Ovary (tissue), 9 donors: Measurements from ENCODE around the gene FFAR4. TPM values are rescaled to one million over a fixed set of nuclear protein-coding genes. Genes with fewer than 3 reads are reported as not detected.
"Not testable (repeated sequence)": the region's sequence is repeated elsewhere in the genome, so short reads cannot be mapped to it uniquely, and the experiment has no call there.

ENCODE experiments used
- DNase-seq, 5 donors: peaks; one replicate each; pipeline ENCODE4 v3.0.0-alpha.2; 2019 to 2020
- H3K27ac ChIP-seq, 2 donors: fragments of 200-600 bp; one replicate each; pipeline versions ENCODE4 v1.5.1 to v1.8.0; 2019 to 2022
- H3K27me3 ChIP-seq: fragments of 200-600 bp; one replicate; pipeline ENCODE4 v1.8.0; 2022
- H3K36me3 ChIP-seq: fragments of 200-600 bp; sonication (generic); one replicate; pipeline ENCODE4 v1.5.1; 2019
- H3K4me1 ChIP-seq: one replicate; pipeline ENCODE4 v1.8.1; 2013; ENCODE audit warnings: mild to moderate bottlenecking, moderate library complexity; ENCODE audit not compliant: insufficient read depth
- H3K4me3 ChIP-seq: fragments of 200-600 bp; sonication (generic); one replicate; pipeline ENCODE4 v1.5.1; 2017
- H3K9me3 ChIP-seq, 2 donors: fragments of 200-600 bp in 1 of 2; sonication (generic) in 1 of 2; one replicate each; pipeline versions ENCODE4 v1.5.1 to v1.8.1; 2013 to 2019; ENCODE audit warnings: mild to moderate bottlenecking in 1 of 2, moderate library complexity in 1 of 2
- CTCF ChIP-seq, 3 donors: fragments of 450-650 bp in 2 of 3; fragments of 200-600 bp in 1 of 3; IDR thresholded peaks; one replicate each; pipeline versions ENCODE4 v1.5.1 to v1.8.0; 2016 to 2022; ENCODE audit warnings: antibody characterized with exemption in 3 of 3, mild to moderate bottlenecking in 1 of 3
- EP300 ChIP-seq: sonication (generic); formaldehyde crosslinking; IDR thresholded peaks from one replicate; pipeline ENCODE4 v1.6.1; 2017; ENCODE audit warnings: antibody characterized with exemption
- POLR2A ChIP-seq: fragments of 450-650 bp; IDR thresholded peaks from one replicate; pipeline ENCODE4 v1.6.1; 2017; ENCODE audit warnings: antibody characterized with exemption, mild to moderate bottlenecking, moderate library complexity
- WGBS, 3 donors: extraction: QIAGEN DNeasy Blood & Tissue Kit in 1 of 3; methylation state at CpG; one replicate each; pipeline versions ENCODE4 v1.1.5 to v1.1.7; 2013 to 2017; 5-methylcytosine and 5-hydroxymethylcytosine counted together
- intact Hi-C, 4 donors: fragments of 100-400 bp; cut with DNase I; formaldehyde crosslinking; loops; one replicate each; pipeline versions ENCODE4 v1.11.0 to v1.15.1; 2022 to 2023
- polyA plus RNA-seq, 2 donors: library from polyadenylated mRNA; stranded (reverse); fragments of 200-250 nt in 1 of 2; fragments of 350-450 nt in 1 of 2; fragmentation: Illumina TruSeq in 1 of 2; extraction: RNeasy Lipid Tissue Mini Kit (QIAGEN cat#74804) in 1 of 2; gene quantifications; one replicate each; pipeline ENCODE4 v1.2.3, GENCODE V29; 2013 to 2014
- total RNA-seq, 7 donors: library from RNA; depleted of rRNA in 2 of 7; stranded (reverse); fragments of >200 nt in 2 of 7; fragmentation: NEBNext Ultra II Directional in 3 of 7; extraction: Animal tissue kit (Norgen Biotek cat#: 25700) in 3 of 7; gene quantifications; one replicate each; pipeline versions ENCODE4 v1.1.0 to v1.2.4, GENCODE V29; 2016 to 2023
- donor health status: DM: no; HTN: no; CAD: no; lungs with moderate emphysema.
- donor health status: DM: no; HTN: no; CAD: no.
- donor health status: Bipolar disorder and iron deficiency.
- donor health status: DM: yes; HTN: yes; CAD: no.
- donor health status: DM: no; HTN: no; CAD: no.
- donor health status: DM: yes; HTN: yes; CAD: no.

The FFAR4 gene
- total and polyA plus RNA-seq, 9 donors = 0.07 to 3.7 (median 0.28) TPM; not detected in 4

GRCh38 chr10:93541402-93542357, 24.8 kb upstream of the FFAR4 start:
- no peak for TF ChIP-seq CTCF (IDR thresholded peaks at IDR 0.05)
- no peak for TF ChIP-seq POLR2A
- no peak for TF ChIP-seq EP300
- no peaks in the 10 kb centered on the region for H3K4me1 ChIP-seq
- 52 to 56% (median 53%) methylated on average over 23 of the region's 23 CpGs for WGBS, 3 donors
- H3K4me3 ChIP-seq = no peak overlapping the region
- DNase-seq = peak in 2 of 5 donors; percentile 33 to 51
- no peaks in the 10 kb centered on the region for H3K36me3 ChIP-seq
- H3K27ac ChIP-seq = no peak overlapping the region
- H3K27me3 ChIP-seq = no peaks in the 10 kb centered on the region
- no peaks in the 10 kb centered on the region for H3K9me3 ChIP-seq
- intact Hi-C loops = no loop called here

GRCh38 chr10:93542358-93542791, 24.1 kb upstream of the FFAR4 start:
- H3K4me3 ChIP-seq = no peak overlapping the region
- WGBS, 3 donors = 1 to 2% (median 2%) methylated on average over 10 of the region's 10 CpGs
- TF ChIP-seq EP300 = no peak
- TF ChIP-seq POLR2A = no peak
- TF ChIP-seq CTCF (IDR thresholded peaks at IDR 0.05) = no peak
- no peaks in the 10 kb centered on the region for H3K27me3 ChIP-seq
- H3K36me3 ChIP-seq = no peaks in the 10 kb centered on the region
- intact Hi-C loops = no loop called here
- no peaks in the 10 kb centered on the region for H3K4me1 ChIP-seq
- DNase-seq = peak in 1 of 5 donors; percentile 45
- H3K27ac ChIP-seq = no peak overlapping the region
- H3K9me3 ChIP-seq = no peaks in the 10 kb centered on the region

- 82 to 94% (median 90%) methylated on average over 8 of the region's 8 CpGs for WGBS, 3 donors
- not testable (repeated sequence) for H3K4me3 ChIP-seq, H3K4me1 ChIP-seq
Measured at GRCh38 chr10:93546995-93547394, 19.5 kb upstream of the FFAR4 start.

GRCh38 chr10:93547522-93547921, 18.9 kb upstream of the FFAR4 start:
- no peaks in the 10 kb centered on the region for H3K9me3 ChIP-seq
- intact Hi-C loops = no loop called here
- TF ChIP-seq CTCF (IDR thresholded peaks at IDR 0.05) (no peak), EP300 (no peak), POLR2A (no peak)

More at GRCh38 chr10:93546995-93547394, 19.5 kb upstream of the FFAR4 start:
- H3K36me3 ChIP-seq, DNase-seq, H3K27ac ChIP-seq, H3K27me3 ChIP-seq, H3K9me3 ChIP-seq, intact Hi-C loops: not testable (repeated sequence)

More at GRCh38 chr10:93547522-93547921, 18.9 kb upstream of the FFAR4 start:
- Histone ChIP-seq H3K36me3 (no peaks in the 10 kb centered on the region), H3K27ac (no peak overlapping the region), H3K4me1 (no peaks in the 10 kb centered on the region), H3K4me3 (no peak overlapping the region), H3K27me3 (no peaks in the 10 kb centered on the region)
- DNase-seq = no peak
